Measurements from ENCODE around the gene MRPS35.

The MRPS35 gene

GRCh38 chr12:27710592-27711316 is at the start of gene MRPS35:
Gene MRPS35, plus strand, starts transcription at chr12:27710832. Its CDS starts 12 bp downstream, at chr12:27710844.
- peak; percentile 94 for FAIRE-seq
- peak; percentile 71 for DNase-seq (ENCODE audit: insufficient read length, low spot score)

GRCh38 chr12:27665704-27666103 is 44.9 kb upstream of the MRPS35 start:
- DNase-seq (ENCODE audit: insufficient read length, low spot score) (no peak), FAIRE-seq (no peak)

DNA sequence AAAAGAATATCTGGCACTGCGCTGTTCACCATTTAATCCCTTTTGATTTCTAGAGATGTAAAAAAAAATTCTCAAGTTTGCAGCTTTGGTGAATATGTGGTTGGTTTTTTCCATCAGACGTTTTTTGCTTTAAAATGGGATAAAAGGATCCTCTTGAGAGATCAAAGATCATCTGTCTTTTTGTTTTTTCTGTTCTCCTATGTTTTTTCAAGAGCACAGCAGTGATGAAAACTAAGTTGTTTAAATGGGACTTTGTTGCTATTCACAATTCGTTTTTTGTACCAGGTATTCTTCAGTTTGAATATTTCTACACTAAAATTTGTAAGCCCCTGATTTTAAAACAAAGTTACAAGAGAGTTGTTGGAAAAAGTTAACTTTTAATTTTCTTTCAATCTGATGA is 44.1 kb upstream of the MRPS35 start:
- DNase-seq (ENCODE audit: insufficient read length, low spot score) (no peak), FAIRE-seq (no peak)

DNA sequence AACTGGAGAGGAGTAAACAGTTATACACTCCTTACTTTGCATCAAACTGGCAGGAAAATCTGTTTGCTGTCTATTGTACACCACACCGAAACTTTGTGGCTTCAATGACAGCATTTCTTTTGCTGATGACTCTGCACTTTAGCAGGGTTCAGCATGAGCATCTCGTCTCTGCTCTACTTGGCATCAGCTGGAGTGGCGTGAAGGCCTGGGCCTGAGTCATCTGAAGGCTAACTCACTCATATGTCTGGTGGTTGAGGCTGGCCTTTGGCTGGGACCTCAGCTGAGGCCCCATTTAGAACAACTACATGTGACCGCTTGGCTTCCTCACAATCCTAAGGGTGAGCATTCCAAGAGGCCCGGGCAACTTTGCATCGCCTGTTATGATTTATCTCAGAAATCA is 43.1 kb upstream of the MRPS35 start:
- DNase-seq (ENCODE audit: insufficient read length, low spot score) = no peak
- no peak for FAIRE-seq

DNA sequence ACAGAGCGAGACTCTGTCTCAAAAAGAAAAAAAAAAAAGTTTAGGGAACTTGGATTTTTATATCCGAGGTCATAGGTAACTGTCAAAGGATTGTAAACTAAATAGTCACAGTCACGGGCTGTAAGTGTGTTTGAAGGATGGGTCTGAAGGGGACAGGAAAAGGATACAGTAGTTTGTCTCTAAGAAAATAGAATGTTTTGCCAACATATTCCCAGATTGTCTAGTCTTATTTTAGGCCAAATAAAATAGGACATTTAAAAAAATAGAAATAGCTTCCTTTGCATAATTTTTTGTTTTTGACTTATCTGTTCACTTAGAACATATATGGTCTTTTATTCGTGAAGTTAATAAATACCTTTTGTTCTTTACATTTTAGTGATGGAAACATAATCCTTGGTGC is 38.6 kb upstream of the MRPS35 start:
- FAIRE-seq = no peak

DNA sequence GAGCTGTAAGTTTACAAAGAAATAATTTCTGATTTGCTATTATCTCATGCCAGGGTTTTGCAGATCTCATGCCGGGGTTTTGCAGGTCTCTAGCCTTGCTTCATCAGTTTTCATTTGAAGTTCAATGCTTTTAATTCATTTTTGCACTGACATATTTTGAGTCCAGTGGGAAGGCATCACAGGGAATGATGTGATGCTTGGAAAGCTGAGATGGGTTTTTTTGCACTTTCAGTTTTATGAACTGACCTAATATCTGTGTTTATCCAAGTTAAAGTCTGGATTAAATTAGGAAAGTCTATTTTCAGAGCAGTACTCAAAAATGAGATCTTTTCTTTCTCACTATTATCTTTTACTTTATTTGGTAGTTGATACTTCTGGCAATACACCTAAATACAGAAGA is 38.0 kb upstream of the MRPS35 start:
- DNase-seq (ENCODE audit: insufficient read length, low spot score) = no peak
- peak; percentile 58 for FAIRE-seq

More for the DNA sequence above, 38.6 kb upstream of the MRPS35 start:
- no peak for DNase-seq (ENCODE audit: insufficient read length, low spot score)

DNA sequence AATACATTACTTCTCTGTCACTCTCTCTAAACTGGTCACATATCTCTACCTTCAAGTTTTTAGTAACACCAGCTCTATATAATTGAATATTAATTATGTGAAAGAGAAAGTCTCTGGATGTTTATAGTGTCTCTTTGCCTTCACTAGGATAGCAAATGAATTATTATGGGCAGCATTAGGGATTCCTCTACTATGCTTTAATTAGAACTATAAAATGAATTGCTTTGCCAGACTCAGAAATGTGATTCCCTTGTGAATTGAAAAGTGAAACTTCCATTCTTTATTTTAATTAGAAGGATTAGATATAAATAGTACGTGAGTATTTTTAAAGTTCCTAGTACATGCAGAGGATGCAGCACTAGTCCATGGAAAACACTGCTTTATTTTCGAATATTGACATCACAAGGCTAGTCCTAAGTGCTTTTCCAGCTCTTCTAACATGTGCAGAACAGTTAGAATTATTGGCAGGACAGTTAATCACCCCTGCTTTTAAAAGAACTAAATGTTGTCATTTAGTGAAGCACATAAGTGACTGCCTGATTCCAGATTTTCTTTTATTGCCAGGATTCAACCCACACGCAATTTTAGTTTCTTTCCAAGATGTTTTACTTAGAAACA is 37.4 kb upstream of the MRPS35 start:
- FAIRE-seq = no peak

GRCh38 chr12:27674989-27675388 is 35.6 kb upstream of the MRPS35 start:
- no peak for DNase-seq (ENCODE audit: insufficient read length, low spot score)
- FAIRE-seq = no peak

More for the DNA sequence above, 37.4 kb upstream of the MRPS35 start:
- no peak for DNase-seq (ENCODE audit: insufficient read length, low spot score)

DNA sequence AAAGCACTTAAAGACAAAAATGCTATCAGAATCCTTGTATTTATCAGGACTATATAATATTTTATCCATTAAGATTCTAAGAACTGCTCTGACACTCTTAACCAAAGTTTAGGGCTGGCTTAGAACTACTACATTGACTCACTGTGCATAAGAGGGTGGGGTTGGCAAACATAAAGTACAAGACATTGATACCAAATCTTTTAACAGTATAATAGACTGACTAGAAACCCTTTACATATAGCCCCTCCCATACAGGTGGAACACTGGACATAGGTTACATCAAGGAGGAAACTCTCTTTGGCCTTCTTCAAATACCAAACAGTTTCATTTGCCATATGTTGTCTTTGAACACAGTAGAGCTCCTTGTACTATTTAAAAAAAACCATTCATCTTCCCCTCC is 30.0 kb upstream of the MRPS35 start:
- DNase-seq (ENCODE audit: insufficient read length, low spot score) = no peak
- no peak for FAIRE-seq

- DNase-seq (ENCODE audit: insufficient read length, low spot score) (no peak), FAIRE-seq (no peak)
Observed at GRCh38 chr12:27682534-27682933, 28.1 kb upstream of the MRPS35 start.

GRCh38 chr12:27685274-27685673 is 25.4 kb upstream of the MRPS35 start:
- FAIRE-seq (no peak), DNase-seq (ENCODE audit: insufficient read length, low spot score) (no peak)

DNA sequence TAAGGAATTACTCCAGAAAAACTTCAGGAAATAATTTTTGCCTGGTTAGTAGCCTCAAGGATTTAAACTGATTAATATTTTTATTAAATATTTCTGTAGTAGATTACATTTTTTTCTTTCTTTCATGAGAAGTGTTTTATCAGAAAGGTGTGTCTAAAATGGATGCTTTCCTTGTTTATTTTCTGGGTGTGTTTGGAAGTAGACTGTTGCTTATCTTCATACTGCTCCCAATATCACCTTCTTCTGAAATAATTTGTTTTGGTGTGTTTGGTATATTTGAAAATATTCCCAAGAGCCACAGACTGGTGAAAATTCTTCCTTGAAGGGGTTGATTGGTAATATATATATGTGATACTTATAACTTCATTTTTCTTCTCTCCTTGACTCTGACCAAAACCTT is 24.5 kb upstream of the MRPS35 start:
- DNase-seq (ENCODE audit: insufficient read length, low spot score) (no peak), FAIRE-seq (no peak)

DNA sequence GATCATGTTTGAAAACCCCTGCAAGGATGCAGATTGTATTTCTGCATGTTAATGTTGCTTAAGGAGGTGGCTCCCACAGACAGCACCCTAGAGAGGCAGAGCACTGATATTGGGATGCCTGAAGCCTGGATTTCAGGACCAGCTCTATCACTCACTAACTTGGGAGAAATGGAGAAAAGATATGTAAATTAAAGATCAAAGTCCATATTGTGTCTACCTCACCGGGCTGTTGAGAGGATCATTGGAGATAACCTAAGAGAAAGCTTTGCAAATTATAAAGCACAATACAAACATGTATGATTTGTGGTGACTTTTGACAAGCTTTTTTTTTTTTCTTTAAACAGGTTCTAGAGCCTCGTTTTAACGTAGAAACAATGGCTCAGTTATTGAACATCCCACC is 22.0 kb upstream of the MRPS35 start:
- no peak for FAIRE-seq
- no peak for DNase-seq (ENCODE audit: insufficient read length, low spot score)

GRCh38 chr12:27689558-27690180 is 21.0 kb upstream of the MRPS35 start:
- DNase-seq (ENCODE audit: insufficient read length, low spot score) (no peak), FAIRE-seq (no peak)

- FAIRE-seq = no peak
- no peak for DNase-seq (ENCODE audit: insufficient read length, low spot score)
Observed at GRCh38 chr12:27693403-27693802, 17.2 kb upstream of the MRPS35 start.

DNA sequence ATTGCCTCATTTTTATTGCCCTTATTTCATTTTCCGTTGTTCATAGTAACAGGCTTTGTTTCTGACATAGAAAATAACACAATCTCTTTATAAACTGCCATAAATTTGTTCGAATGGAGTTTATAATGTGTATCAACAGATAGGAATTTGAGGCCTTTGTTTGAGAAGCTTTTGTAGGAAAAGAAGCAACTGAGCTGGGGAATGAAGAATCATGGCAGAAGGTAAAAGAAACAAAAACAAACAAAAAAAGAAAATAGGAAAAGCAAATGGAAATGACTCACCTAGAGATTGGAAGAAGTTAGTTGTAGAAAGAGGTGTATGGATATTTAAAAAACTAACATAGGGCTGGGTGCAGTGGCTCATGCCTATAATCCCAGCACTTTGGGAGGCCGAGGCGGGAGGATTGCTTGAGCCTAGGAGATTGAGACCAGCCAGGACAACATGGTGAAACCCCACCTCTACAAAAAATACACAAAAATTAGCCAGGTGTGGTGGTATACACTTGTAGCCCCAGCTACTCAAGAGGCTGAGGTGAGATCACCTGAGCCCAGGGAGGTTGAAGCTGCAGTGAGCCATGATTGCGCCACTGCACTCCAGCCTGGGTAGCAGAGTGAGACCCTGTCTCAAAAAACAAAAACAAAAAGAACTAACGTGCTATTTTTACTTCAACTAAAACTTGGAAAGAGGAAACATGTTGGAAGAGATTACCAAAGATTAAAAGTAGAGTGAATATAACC is 14.9 kb upstream of the MRPS35 start:
- FAIRE-seq (peak; percentile 28), DNase-seq (ENCODE audit: insufficient read length, low spot score) (no peak)

DNA sequence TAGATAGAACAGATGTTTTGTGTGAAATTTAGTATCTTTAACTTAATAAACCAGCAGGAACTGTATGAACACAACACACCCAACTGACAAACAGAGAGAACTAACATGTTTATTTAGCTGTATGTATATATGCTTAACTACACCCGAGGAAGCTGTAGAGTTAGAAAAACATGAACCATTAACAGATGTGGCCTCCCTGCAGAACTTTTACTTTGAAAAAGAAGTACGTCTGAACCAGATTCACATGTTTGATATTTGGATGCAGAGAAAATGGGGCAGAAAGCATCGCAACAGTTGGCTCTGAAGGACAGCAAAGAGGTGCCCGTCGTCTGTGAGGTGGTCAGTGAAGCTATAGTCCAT is 14.4 kb upstream of the MRPS35 start, which contains the start of gene REP15:
Gene REP15, plus strand, starts transcription at position 155 of the 360 bp plus-strand sequence. Its CDS starts 116 bp downstream, at position 271.
- no peak for DNase-seq (ENCODE audit: insufficient read length, low spot score)
- no peak for FAIRE-seq

GRCh38 chr12:27696864-27697564 is 13.6 kb upstream of the MRPS35 start:
- DNase-seq (ENCODE audit: insufficient read length, low spot score) (no peak), FAIRE-seq (no peak)

DNA sequence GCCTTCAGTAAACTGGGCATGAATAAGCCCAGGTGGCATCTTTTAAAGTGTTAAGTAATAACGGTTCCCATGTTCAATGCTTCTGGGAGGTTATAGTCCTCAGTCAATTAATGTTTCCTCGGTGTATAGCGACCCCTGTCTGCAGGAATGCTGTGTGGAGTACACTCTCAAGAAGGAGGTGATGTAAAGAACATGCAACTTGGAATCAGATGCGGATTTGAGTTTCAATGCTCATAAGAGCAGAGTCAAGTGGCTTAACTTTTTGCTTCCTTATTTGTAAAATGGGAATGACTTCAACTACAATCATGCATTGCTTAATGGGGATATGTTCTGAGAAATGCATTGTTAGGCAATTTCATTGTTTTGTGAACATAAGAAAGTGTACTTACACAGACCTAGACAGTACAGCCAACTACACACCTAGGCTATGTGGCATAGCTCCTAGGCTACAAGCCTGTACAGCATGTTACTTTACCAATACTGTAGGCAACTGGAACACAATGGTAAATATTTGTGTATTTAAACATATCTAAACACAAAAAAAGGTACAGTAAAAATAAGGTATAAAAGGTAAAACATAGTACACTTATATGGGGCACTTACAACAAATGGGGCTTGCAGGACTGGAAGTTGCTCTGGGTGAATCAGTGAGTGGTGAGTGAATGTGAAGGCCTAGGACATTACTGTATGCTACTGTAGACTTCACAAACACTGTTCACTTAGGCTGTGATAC is 6.7 kb upstream of the MRPS35 start:
- DNase-seq (ENCODE audit: insufficient read length, low spot score) (peak; percentile 35), FAIRE-seq (peak; percentile 88)

DNA sequence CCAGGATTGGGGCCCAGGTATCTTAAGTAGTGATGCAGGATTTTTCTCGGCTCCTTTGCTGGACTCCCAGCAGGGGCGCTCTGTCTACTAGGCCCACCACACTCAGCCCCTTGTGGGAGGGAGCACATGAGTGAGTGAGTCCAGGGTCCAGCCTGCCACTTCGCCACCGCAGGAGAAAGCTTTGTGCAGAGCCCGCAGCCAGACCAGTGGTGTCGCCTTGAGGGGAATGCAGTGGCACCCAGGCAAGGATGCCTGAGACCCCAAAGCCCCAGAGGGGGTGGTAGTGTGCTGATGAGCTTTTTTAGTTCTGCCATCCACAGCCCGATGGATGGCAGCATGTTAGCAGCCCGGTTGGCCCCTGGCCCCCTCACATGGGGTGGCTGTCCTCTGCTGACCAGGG is 5.4 kb upstream of the MRPS35 start:
- no peak for FAIRE-seq
- DNase-seq (ENCODE audit: insufficient read length, low spot score) = no peak

Measured in GM19239 (cell line).